Measurements from ENCODE around the gene DDIAS.
"Not testable (repeated sequence)": the region's sequence is repeated elsewhere in the genome, so short reads cannot be mapped to it uniquely, and the experiment has no call there.

The DDIAS gene

DNA sequence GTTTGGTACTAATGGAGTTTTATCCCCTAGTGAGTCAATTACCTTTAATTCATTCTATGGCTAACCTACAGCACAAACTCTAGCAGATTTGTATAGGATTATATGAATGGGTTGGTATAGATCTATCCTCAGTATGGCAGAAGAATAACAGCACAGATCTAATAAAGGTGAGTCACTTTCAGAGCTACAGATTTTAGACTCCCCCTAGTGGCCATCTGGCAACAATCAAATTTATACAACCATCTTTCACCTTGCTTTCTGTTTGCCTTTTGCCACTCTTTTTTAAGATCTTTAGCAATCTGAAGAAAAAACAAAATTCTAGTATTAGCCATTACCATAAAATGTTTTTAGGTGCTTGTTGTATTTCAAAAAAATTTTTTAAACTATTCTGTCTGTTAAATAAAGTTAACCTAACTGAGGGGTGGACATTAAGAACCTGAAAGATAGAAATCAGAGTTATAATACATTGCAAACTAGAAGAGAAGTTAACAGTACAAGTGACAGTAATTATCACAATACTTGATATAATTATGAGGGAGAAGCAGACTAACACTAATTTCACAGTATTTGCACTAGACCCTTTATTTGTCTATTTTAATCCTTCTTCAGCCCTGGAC is 25.8 kb downstream of the DDIAS start:
- no peak for DNase-seq (ENCODE audit: low spot score)

DNA sequence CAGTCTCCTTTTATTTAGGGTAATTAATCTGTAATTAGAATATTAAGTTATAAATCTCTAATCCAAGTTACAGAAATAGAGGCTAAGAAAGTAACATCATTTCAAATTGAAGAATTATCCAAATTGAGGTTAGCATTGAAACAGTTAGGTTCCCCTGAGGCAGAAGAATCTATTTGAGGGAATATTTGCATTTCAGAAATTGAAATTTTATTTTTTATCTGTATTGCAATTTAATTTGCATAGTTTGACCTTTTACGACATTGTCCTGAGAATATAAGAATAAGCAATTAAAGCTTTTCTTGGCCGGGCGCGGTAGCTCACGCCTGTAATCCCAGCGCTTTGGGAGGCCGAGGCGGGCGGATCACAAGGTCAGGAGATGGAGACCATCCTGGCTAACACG is 27.6 kb downstream of the DDIAS start:
- DNase-seq (ENCODE audit: low spot score), result no peak

DNA sequence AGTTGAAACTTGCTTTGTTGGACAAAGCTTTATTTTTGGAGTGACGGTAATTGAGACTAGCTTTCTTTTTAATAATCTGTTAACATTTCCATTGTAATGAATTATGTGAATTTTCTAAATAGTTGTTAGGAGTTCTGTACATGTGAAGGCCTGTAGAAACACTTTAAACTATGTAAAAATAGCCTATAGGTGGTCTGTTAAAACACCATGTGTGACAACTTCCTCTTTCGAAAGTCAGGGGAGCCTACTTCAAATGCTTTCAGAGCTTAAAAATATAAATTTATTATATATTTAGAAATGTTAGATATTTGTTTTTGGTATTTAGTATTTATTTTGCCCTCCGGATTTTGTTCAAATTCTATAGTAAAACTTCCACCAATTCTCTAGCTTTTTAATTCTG is 28.7 kb downstream of the DDIAS start:
- DNase-seq (ENCODE audit: low spot score), result no peak

DNA sequence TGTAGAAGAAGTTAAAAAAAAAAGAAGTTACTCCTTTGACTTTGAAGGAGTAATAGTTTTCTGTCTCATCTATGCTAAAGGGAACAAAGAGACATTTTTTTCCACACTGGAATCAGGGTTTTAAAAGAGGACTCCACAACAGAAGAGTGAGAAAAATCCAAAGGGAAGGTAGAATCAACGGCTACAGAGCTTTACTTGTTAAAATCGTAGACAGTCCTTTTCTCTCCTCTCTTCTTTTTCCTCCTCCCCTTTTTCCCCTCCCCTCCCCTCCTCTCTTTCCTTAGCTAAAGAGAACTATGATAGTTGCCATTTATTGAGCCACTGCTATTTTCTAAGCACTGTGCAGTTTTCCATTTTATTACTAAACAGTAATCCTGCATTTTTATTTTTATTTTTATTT is 29.2 kb downstream of the DDIAS start:
- no peak for DNase-seq (ENCODE audit: low spot score)

DNA sequence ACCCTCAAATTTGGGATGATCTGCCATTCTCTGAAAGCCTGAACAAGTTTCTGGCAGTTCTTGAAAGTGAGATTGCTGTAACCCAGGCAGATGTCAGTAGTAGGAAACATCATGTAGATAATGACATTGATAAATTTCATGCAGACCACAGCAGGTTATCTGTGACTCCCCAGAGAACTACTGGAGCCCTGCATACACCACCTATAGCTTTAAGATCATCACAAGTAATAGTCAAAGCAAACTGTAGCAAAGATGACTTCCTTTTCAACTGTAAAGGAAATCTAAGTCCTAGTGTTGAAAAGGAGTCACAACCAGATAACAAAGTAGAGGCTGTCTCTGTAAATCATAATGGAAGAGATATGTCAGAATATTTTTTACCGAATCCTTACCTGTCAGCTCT is 31.0 kb downstream of the DDIAS start:
- no peak for DNase-seq (ENCODE audit: low spot score)

DNA sequence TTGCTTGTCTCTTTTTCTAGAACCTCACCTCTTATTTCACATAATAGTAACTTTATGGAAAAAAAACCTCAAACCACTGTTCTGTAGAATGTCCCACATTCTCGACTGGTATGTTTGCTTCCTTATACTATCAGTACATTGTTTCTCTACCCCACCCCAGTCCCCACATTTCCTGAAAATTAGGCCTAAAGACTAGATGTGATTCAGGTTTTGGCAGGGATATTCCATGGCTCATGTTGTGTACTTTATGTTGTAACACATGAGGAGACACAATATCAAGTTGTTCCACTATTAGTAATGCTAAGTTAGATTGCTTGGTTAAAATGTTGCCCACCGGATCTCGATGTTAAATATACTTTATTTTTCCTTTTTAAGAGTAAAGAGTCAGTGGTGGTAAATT is 34.7 kb downstream of the DDIAS start:
- DNase-seq (ENCODE audit: low spot score), result no peak

DNA sequence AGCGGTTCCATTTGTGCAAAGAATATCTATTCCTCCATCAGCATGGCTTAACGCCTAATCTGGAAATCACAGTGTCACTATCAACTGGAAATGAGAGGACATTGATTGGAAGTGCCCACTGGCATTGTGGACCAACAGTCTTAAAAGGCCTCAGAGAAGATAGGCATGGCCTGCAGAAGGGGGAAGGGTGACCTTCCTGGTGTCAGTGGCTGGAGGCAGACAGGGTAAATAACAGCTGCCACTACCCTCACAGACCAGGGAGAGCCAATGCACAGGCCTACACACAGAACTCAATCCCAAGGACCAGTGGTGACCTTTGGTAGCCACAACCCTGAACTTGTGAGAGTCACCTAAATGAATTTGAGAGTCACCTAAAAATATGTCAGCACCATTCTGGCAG is 36.0 kb downstream of the DDIAS start:
- DNase-seq (ENCODE audit: low spot score), result no peak

DNA sequence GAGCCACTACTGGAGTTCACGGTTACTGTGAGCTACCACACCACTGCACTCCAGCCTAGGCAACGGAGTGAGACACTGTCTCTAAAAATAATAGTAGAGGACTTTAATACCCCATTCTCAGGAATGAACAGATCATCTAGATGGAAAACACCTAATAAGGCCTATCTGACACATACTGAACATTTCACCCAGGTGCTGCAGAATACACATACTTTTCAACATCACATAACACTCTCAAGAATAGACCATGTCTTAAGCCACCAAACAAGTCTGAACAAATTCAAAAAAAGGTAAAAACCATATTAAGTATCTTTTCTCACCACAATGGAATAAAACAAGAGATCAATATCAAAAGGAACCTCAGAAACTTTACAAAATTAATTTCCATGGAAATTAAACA is 37.9 kb downstream of the DDIAS start:
- DNase-seq (ENCODE audit: low spot score), result no peak

DNA sequence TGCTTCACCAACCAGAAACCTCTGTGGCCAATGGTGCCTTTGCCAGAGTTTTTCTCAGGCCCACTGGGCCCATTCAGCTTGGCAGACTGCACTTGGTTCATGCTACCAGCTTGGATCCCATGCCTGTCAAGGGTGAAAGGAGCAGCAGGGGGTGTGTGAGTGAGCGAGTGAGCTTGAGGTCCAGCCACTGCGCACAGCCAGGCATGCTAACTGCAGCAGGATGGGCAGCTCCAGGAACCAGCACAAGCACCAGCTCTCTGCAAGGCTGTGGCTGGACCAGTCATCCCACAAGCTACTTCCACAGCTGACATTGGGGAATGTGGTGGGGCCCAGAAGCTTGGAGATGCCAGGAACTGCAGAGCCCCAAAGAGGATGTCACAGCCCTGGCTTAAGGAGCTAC is 40.8 kb downstream of the DDIAS start:
- DNase-seq (ENCODE audit: low spot score), result no peak

DNA sequence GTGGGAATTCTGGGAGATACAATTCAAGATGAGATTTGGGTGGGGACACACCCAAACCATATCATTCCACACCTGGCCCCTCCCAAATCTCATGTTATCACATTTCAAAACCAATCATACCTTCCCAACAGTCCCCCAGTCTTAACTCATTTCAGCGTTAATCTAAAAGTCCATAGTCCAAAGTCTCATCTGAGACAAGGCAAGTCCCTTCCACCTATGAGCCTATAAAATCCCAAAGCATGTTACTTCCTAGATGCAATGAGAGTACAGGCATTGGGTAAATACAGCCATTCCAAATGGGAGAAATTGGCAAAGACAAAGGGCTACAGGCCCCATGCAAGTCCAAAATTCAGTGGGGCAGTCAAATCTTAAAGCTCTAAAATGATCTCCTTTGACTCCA is 41.9 kb downstream of the DDIAS start:
- DNase-seq (ENCODE audit: low spot score), result not testable (repeated sequence)

DNA sequence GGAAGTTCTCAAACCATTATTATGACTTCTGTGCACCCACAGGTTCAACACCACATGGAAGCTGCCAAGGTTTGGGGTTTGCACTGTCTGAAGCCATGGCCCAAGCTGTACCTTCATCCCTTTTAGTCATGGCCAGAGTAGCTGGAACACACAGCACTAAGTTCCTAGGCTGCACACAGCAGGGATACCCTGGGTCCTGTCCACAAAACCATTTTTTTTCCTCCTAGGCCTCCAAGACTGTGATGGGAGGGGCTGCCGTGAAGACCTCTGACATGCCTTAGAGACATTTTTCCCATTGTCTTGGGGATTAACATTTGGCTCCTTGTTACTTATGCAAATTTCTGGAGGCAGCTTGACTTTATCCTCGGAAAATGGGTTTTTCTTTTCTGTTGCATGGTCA is 42.7 kb downstream of the DDIAS start:
- no peak for DNase-seq (ENCODE audit: low spot score)

DNA sequence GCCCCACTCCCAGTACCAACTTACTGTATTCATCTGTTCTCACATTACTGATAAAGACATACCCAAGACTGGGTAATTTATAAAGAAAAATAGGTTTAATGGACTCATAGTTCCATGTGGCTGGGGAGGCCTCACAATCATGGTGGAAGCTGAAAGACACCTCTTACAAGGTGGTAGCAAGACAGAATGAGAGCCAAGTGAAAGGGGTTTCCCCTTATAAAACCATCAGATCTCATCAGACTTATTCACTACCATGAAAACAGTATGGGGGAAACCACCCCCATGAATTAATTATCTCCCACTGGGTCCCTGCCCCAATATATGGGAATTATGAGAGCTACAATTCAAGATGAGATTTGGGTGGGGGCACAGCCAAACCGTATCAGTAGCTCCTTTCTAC is 43.5 kb downstream of the DDIAS start:
- not testable (repeated sequence) for DNase-seq (ENCODE audit: low spot score)

DNA sequence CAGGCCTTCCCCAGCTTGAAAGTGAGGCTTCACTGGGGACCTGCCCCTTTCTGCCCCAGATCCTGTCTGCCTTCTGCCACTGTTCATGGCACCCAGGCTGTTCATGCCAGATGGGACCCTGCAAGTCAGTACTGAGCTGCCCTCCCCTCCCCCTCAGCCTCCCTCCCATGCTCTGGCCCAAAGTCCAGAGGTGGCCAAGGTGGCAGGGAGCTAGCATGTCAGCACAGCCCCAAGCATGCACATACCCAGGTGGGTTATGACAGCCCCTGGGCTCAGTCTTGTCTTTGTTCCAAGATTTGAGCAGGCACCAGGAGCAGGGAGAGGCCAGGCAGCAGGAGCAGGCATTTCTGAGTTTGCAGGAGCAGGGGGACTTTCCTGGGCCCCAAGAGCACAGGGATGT is 44.1 kb downstream of the DDIAS start:
- no peak for DNase-seq (ENCODE audit: low spot score)

DNA sequence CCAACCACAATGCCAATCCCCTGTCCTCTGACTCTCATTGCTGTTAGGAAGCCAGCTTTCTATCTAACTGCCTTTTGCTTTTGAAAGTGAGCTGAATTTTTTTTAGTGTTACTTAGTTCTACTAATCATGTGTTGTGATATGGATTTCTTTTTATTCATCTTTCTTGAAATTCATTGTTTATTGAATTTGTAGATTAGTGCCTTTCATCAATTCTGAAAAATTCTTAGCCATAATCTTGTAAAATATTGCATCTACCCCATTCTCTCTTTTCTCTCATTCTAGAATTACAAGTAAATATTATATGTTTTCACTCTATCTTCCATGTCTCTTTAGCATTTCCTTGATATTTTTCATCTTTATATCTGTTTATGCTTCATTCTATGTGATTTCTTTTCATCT is 47.8 kb downstream of the DDIAS start:
- no peak for DNase-seq (ENCODE audit: low spot score)

DNA sequence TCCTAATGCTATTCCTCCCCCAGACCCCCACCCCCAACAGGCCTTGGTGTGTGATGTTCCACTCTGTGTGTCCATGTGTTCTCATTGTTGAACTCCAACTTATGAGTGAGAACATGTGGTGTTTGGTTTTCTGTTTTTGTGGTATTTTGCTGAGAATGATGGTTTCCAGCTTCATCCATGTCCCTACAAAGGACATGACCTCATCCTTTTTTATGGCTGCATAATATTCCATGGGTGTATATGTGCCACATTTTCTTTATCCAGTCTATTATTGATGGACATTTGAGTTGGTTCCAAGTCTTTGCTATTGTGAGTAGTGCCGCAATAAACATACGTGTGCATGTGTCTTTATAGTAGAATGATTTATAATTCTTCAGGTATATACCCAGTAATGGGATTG is 49.0 kb downstream of the DDIAS start:
- DNase-seq (ENCODE audit: low spot score), result not testable (repeated sequence)

DNA sequence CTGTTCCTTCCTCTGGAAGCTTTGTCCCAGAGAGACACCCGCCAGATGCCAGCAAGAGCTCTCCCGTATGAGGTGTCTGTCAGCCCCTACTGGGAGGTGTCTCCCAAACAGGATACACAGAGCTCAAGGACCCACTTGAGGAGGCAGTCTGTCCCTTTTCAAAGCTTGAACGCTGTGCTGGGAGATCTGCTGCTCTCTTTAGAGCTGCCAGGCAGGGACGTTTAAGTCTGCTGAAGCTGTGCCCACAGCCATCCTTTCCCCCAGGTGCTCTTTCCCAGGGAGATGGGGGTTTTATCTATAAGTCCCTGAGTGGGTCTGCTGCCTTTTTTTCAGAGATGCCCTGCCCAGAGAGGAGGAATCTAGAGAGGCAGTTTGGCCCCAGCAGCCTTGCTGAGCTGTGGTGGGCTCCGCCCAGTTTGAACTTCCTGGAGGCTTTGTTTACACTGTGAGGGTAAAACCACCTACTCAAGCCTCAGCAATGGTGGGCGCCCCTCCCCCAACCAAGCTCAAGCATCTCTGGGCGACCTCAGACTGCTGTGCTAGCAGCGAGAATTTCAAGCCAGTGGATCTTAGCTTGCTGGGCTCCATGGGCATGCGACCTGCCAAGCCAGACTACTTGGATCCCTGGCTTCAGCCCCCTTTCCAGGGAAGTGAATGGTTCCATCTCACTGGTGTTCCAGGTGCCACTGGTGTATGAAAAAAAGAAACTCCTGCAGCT is 54.4 kb downstream of the DDIAS start:
- not testable (repeated sequence) for DNase-seq (ENCODE audit: low spot score)

DNA sequence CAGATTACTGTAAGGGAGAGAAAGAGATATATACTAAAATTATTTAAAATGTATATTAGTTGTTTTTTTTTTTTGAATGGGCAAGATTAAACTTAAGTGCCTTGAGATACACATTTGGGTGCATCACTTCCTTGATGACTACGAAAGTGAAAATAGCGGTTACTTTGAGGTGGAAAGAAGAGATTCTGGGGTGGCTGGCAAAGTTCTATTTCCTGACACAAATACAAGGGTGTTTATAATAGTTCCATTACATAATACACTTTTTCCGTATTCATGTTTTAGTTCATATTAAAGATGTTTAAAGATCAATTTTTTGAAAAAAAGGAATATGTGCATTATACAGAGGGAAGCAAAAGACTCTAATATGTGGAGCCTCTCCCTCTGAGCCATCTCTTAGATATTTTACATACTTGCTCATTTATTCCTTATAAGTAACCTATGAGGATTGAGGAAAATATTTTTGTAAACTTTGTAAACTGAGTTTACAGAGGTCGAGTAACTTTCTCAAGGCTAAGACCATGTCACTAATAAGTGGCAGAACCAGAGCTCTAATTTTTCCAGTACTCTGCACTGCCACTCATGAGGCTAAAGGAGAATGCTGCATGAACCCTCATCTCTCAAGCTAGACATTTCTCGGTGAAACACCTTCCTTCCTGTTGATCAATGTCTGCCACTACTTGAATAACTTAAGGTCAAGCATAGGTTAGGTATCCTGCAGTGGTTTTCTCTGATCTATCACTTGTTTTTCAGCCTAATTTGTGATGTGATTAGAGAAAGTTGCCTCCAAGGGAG is 58.6 kb downstream of the DDIAS start:
- no peak for DNase-seq (ENCODE audit: low spot score)

DNA sequence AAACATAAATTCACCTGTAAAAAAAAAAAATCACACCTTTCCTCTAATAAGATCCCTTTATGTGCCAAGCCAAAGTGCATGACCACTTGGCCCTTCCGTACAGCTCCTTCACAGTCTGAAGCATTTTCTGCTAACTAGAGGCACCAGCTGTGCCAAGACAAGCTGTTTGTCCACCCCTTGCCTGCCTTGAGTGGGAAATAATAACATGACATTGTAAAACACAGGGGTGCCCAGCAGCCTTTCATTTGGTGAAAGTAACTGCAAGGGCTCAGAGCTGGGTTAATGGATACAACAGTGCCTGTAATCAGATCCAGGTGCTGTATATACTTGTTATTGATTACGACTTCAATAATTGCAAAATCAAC is 59.2 kb downstream of the DDIAS start:
- DNase-seq (ENCODE audit: low spot score), result no peak

DNA sequence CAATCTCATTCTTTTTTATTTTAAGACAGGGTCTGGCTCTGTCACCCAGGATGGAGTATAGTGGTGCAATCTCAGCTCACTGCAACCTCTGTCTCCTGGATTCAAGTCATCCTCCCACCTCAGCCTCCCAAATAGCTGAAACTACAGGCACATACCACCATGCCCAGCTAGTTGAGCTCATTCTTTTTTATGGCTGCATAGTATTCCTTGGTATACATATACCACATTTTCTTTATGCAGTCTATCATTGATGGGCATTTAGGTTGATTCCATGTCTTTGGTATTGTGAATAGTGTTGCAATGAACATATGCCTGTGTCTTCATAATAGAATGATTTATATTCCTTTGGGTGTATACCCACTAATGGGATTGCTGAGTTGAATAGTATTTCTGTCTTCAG is 60.5 kb downstream of the DDIAS start:
- DNase-seq (ENCODE audit: low spot score), result not testable (repeated sequence)

DNA sequence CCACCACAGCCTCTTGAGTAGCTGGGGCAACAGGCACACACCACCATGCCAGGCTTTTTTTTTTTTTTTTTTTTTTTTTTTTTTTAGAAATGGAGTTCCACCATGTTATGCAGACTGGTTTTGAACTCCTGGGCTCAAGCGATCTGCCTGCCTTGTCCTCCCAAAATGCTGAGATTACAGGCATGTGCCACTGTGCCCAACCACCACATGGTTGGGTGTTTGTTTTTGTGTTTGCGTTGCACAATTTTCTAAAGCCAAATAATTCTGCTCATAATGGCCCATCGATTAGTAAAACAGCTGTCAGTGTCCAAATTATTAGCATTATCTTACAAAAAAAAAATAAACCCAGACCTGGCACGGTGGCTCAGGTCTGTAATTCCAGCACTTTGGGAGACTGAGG is 65.8 kb downstream of the DDIAS start:
- DNase-seq (ENCODE audit: low spot score), result no peak

DNA sequence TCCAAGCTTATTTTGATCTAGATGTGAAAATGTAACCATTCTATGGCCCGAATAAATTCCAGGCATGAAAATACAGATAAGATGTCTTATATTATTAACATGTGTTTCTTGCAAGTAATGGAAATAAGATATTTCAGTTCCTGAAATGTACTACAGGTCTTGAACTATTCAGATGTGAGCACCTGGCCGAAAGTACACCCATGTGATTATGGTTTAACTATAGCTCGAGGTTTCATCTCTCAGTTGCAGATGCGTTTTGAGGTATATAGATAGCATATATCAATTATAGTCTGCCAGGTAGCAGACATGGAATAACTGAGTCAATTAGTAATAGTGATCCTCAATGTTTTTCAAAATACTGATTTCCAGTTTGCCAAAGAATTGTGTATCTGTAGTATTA is 68.3 kb downstream of the DDIAS start:
- no peak for DNase-seq (ENCODE audit: low spot score)

DNA sequence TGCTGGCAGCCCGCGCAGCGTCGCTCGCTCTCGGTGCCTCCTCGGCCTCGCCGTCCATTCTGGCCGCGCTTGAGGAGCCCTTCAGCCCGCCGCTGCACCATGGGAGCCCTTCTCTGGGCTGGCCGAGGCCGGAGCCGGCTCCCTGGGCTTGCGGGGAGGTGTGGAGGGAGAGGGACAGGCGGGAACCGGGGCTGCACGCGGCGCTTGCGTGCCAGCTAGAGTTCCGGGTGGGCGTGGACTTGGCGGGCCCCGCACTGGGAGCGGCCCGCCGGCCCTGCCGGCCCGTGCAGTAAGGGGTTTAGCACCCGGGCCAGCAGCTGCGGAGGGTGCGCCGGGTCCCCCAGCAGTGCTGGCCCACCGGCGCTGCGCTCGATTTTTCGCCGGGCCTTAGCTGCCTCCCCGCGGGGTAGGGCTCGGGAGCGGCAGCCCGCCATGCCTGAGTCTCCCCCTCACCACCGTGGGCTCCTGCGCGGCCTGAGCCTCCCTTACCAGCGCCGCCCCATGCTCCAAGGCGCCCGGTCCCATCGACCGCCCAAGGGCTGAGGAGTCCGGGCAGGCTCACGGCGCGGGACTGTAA is 69.1 kb downstream of the DDIAS start:
- DNase-seq (ENCODE audit: low spot score), result not testable (repeated sequence)

DNA sequence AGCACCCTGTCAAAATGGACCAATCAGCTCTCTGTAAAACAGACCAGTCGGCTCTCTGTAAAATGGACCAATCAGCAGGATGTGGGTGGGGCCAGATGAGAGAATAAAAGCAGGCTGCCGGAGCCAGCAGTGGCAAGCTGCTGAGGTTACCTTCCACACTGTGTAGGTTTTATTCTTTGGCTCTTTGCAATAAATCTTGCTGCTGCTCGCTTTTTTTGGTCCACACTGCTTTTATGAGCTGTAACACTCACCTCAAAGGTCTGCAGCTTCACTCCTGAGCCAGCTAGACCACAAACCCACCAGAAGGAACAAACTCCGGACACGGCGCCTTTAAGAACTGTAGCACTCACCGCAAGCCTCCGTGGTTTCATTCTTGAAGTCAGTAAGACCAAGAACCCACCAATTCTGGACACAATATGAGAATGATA is 70.0 kb downstream of the DDIAS start:
- DNase-seq (ENCODE audit: low spot score), result not testable (repeated sequence)
